Measurements from ENCODE around the gene COTL1. TPM values are rescaled to one million over a fixed set of nuclear protein-coding genes. Genes with fewer than 3 reads are reported as not detected.

COTL1 gene
- total and polyA plus RNA-seq, 12 donors = 20.1 to 93.8 (median 54.3) TPM

GRCh38 chr16:84535851-84536250 lies 82.0 kb downstream of the COTL1 start:
- no peaks in the 10 kb centered on the region for H3K27me3 ChIP-seq
- peaks cover 0 to 27% of the 10 kb centered on the region in 2 donors for H3K4me1 ChIP-seq (replicated peaks in 1 of 2)
- no peak for DNase-seq
- no peaks in the 10 kb centered on the region for H3K36me3 ChIP-seq (replicated peaks in 1 of 2)
- TF ChIP-seq CTCF (IDR thresholded peaks at IDR 0.05) = no peak
- TF ChIP-seq POLR2A (IDR thresholded peaks at IDR 0.05) = no peak
- no peak overlapping the region for H3K27ac ChIP-seq
- intact Hi-C loops (cut with DNase I) = no loop called here
- WGBS, 4 donors = 85 to 91% (median 87%) methylated on average over 9 of the region's 9 CpGs
- H3K9me3 ChIP-seq (replicated peaks in 1 of 3) = no peaks in the 10 kb centered on the region
- H3K4me3 ChIP-seq = no peak overlapping the region

- intact Hi-C loops (cut with DNase I) = no loop called here
- DNase-seq = no peak
Measured at GRCh38 chr16:84535408-84535807, 82.5 kb downstream of the COTL1 start.

GRCh38 chr16:84534815-84535214 lies 83.1 kb downstream of the COTL1 start:
- H3K9me3 ChIP-seq (replicated peaks in 1 of 3) = no peaks in the 10 kb centered on the region
- no peak for DNase-seq
- H3K36me3 ChIP-seq (replicated peaks in 1 of 2) = no peaks in the 10 kb centered on the region
- no peak overlapping the region for H3K27ac ChIP-seq
- intact Hi-C loops (cut with DNase I) = no loop called here
- no peaks in the 10 kb centered on the region for H3K27me3 ChIP-seq
- H3K4me3 ChIP-seq = no peak overlapping the region
- no peak for TF ChIP-seq POLR2A (IDR thresholded peaks at IDR 0.05)
- 78 to 94% (median 92%) methylated on average over 5 of the region's 5 CpGs for WGBS, 4 donors
- peaks cover 0 to 27% of the 10 kb centered on the region in 2 donors for H3K4me1 ChIP-seq (replicated peaks in 1 of 2)

More at GRCh38 chr16:84535408-84535807, 82.5 kb downstream of the COTL1 start:
- H3K36me3 ChIP-seq (replicated peaks in 1 of 2) = no peaks in the 10 kb centered on the region
- H3K4me1 ChIP-seq (replicated peaks in 1 of 2) = peaks cover 0 to 27% of the 10 kb centered on the region in 2 donors
- 73 to 75% (median 75%) methylated on average over 6 of the region's 6 CpGs for WGBS, 4 donors
- no peak overlapping the region for H3K27ac ChIP-seq
- no peaks in the 10 kb centered on the region for H3K27me3 ChIP-seq
- TF ChIP-seq POLR2A (IDR thresholded peaks at IDR 0.05) = no peak
- no peak for TF ChIP-seq CTCF (IDR thresholded peaks at IDR 0.05)
- no peak overlapping the region for H3K4me3 ChIP-seq
- no peaks in the 10 kb centered on the region for H3K9me3 ChIP-seq (replicated peaks in 1 of 3)

GRCh38 chr16:84532855-84533486 lies 84.9 kb downstream of the COTL1 start:
- H3K36me3 ChIP-seq (replicated peaks in 1 of 2) = no peaks in the 10 kb centered on the region
- WGBS, 4 donors = 61 to 78% (median 67%) methylated on average over 10 to 11 of the region's 11 CpGs
- no peak overlapping the region for H3K4me3 ChIP-seq
- DNase-seq = no peak
- H3K27ac ChIP-seq = peak overlapping the region in 4 of 5 donors; percentile 26 to 84 (median 56)
- no peaks in the 10 kb centered on the region for H3K9me3 ChIP-seq (replicated peaks in 1 of 3)
- peaks cover 4 to 25% of the 10 kb centered on the region in 2 donors for H3K4me1 ChIP-seq (replicated peaks in 1 of 2)
- TF ChIP-seq CTCF (IDR thresholded peaks at IDR 0.05) (no peak), POLR2A (IDR thresholded peaks at IDR 0.05) (no peak)
- intact Hi-C loops (cut with DNase I) = no loop called here
- no peaks in the 10 kb centered on the region for H3K27me3 ChIP-seq

- intact Hi-C loops (cut with DNase I) = no loop called here
- H3K27ac ChIP-seq = peak overlapping the region in 4 of 5 donors; percentile 26 to 84 (median 56)
Measured at GRCh38 chr16:84532291-84532724, 85.6 kb downstream of the COTL1 start.

More at GRCh38 chr16:84532291-84532724, 85.6 kb downstream of the COTL1 start:
- Histone ChIP-seq H3K36me3 (replicated peaks in 1 of 2) (no peaks in the 10 kb centered on the region), H3K4me3 (no peak overlapping the region), H3K4me1 (replicated peaks in 1 of 2) (peaks cover 11 to 30% of the 10 kb centered on the region in 2 donors), H3K27me3 (no peaks in the 10 kb centered on the region), H3K9me3 (replicated peaks in 1 of 3) (no peaks in the 10 kb centered on the region)
- DNase-seq = peak; percentile 36 to 91 (median 69)
- 9 to 30% (median 23%) methylated on average over 10 of the region's 10 CpGs for WGBS, 4 donors
- no peak for TF ChIP-seq CTCF (IDR thresholded peaks at IDR 0.05)
- no peak for TF ChIP-seq POLR2A (IDR thresholded peaks at IDR 0.05)

Measured in adrenal gland (tissue), 12 donors.